Measurements from ENCODE around the gene UPK3A. TPM values are rescaled to one million over a fixed set of nuclear protein-coding genes. Genes with fewer than 3 reads are reported as not detected.
A peak's percentile ranks its signal among the peaks of the same experiment; 100 is the strongest.

Gene UPK3A
- total and polyA plus RNA-seq, 2 of the 13 experiments (the other 11 are each of a cell fraction or from before 2014, with no cell fraction given): 10.5 to 13.8 TPM

DNA sequence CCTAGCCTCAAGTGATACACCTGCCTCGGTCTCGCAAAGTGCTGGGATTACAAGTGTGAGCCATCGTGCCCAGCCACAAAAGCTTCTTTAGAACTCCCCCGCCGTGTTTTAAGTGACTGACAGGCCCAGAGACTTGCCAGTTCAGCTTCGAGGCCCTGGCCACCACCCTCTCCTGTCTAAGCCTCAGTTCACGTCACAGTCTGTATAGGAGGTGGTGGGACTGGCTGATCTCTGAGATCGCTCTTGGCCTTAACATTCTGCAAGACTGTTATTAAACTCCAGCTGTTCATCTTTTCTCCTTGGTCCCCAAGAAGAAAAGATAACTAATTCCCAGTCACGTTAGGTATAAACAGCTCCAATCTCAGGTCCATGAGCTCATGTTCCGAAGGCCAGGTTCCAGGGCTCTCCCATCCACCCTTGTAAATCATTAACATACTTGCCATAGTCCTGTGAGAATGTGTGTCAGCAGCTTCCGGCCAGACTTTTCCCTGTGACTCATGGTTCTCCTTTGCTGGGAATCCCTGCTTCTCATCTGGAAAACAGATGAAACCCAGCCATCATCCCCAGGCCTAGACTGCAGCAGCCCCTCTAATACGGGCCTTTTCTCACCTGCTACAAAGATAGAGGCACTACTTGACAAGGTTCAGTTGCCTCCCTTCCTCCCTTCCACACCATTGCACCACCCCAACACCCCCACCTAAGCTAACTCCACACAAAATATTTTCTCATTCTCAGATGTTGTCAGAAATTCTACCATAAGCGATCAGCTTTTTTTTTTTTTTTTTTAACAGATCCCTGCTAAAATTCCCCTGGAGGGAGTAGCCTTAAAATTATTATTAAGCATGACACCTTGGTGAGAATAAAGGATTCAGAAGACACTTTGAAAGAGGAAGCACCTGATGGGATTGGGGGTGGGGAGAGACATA lies 38.4 kb upstream of the UPK3A start (continued):
- TF ChIP-seq, protein P1, sequence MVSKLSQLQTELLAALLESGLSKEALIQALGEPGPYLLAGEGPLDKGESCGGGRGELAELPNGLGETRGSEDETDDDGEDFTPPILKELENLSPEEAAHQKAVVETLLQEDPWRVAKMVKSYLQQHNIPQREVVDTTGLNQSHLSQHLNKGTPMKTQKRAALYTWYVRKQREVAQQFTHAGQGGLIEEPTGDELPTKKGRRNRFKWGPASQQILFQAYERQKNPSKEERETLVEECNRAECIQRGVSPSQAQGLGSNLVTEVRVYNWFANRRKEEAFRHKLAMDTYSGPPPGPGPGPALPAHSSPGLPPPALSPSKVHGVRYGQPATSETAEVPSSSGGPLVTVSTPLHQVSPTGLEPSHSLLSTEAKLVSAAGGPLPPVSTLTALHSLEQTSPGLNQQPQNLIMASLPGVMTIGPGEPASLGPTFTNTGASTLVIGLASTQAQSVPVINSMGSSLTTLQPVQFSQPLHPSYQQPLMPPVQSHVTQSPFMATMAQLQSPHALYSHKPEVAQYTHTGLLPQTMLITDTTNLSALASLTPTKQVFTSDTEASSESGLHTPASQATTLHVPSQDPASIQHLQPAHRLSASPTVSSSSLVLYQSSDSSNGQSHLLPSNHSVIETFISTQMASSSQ (IDR thresholded peaks at IDR 0.05; ENCODE audit: low read depth): peak; percentile 99
- TF ChIP-seq, protein P1 (CRISPR knock-in tag; IDR thresholded peaks at IDR 0.05; ENCODE audit: borderline replicate concordance): peak; percentile 99
- TF ChIP-seq ZNF775 (CRISPR knock-in tag; IDR thresholded peaks at IDR 0.05; ENCODE audit: borderline replicate concordance) (peak; percentile 95), STAT5B (CRISPR knock-in tag; IDR thresholded peaks at IDR 0.05) (no peak), KDM6A (CRISPR knock-in tag; IDR thresholded peaks at IDR 0.05; ENCODE audit: low read depth) (peak; percentile 73), ZNF264 (CRISPR knock-in tag; IDR thresholded peaks at IDR 0.05) (0 out of 2 replicates have a peak, but pooled peaks have one; percentile 19), BRD4 (CRISPR knock-in tag; IDR thresholded peaks at IDR 0.05) (no peak), POLR2AphosphoS2 (IDR thresholded peaks at IDR 0.05; ENCODE audit: low read depth, low read length) (no peak)
- TF ChIP-seq, protein P2, sequence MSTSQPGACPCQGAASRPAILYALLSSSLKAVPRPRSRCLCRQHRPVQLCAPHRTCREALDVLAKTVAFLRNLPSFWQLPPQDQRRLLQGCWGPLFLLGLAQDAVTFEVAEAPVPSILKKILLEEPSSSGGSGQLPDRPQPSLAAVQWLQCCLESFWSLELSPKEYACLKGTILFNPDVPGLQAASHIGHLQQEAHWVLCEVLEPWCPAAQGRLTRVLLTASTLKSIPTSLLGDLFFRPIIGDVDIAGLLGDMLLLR (CRISPR knock-in tag; IDR thresholded peaks at IDR 0.05): peak; percentile 59; the same call in 1 of the 2 replicates
- TF ChIP-seq, protein P3, sequence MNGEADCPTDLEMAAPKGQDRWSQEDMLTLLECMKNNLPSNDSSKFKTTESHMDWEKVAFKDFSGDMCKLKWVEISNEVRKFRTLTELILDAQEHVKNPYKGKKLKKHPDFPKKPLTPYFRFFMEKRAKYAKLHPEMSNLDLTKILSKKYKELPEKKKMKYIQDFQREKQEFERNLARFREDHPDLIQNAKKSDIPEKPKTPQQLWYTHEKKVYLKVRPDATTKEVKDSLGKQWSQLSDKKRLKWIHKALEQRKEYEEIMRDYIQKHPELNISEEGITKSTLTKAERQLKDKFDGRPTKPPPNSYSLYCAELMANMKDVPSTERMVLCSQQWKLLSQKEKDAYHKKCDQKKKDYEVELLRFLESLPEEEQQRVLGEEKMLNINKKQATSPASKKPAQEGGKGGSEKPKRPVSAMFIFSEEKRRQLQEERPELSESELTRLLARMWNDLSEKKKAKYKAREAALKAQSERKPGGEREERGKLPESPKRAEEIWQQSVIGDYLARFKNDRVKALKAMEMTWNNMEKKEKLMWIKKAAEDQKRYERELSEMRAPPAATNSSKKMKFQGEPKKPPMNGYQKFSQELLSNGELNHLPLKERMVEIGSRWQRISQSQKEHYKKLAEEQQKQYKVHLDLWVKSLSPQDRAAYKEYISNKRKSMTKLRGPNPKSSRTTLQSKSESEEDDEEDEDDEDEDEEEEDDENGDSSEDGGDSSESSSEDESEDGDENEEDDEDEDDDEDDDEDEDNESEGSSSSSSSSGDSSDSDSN (CRISPR knock-in tag; IDR thresholded peaks at IDR 0.05): no peak
